Mesodermal cell (in vitro differentiated cells): ENCODE results near the gene MINDY3.

Experiments used
- H3K27ac ChIP-seq: 2 replicates; pipeline ENCODE4 v1.7.0; 2013; ENCODE audit warnings: mild to moderate bottlenecking, low read depth, low read length, moderate library complexity; ENCODE audit not compliant: severe bottlenecking
- H3K36me3 ChIP-seq: 2 replicates; pipeline ENCODE4 v1.7.1; 2013; ENCODE audit warnings: mild to moderate bottlenecking, low read length, moderate library complexity; ENCODE audit not compliant: control insufficient read depth, insufficient read depth
- H3K4me1 ChIP-seq: one replicate; pipeline ENCODE4 v1.7.1; 2013; ENCODE audit warnings: mild to moderate bottlenecking, low read length; ENCODE audit not compliant: insufficient read depth, control insufficient read depth, poor library complexity, severe bottlenecking
- H3K4me3 ChIP-seq: 2 replicates; pipeline ENCODE4 v1.7.0; 2013; ENCODE audit warnings: low read length, control low read depth, mild to moderate bottlenecking; ENCODE audit not compliant: insufficient read depth, poor library complexity, severe bottlenecking; ENCODE audit errors: extremely low read depth
- H3K9me3 ChIP-seq: 2 replicates; pipeline ENCODE4 v1.7.1; 2013; ENCODE audit warnings: mild to moderate bottlenecking, low read length, moderate library complexity; ENCODE audit not compliant: control insufficient read depth
- WGBS, 2 experiments: methylation state at CpG; one replicate each; pipeline ENCODE4 v1.1.5; 2013; ENCODE audit warnings: missing lambda C conversion rate in 2 of 2; ENCODE audit not compliant: insufficient coverage in 2 of 2; 5-methylcytosine and 5-hydroxymethylcytosine counted together

Gene MINDY3

GRCh38 chr10:15751046-15751445 lies 109.3 kb downstream of the MINDY3 start:
- no peaks in the 10 kb centered on the region for H3K4me1 ChIP-seq
- H3K4me3 ChIP-seq: no peak overlapping the region
- no peak overlapping the region for H3K27ac ChIP-seq
- H3K9me3 ChIP-seq: no peaks in the 10 kb centered on the region
- H3K36me3 ChIP-seq: no peaks in the 10 kb centered on the region
- 77% methylated on average over 3 of the region's 5 CpGs; no CpG with 5 or more reads in 1 of the 2 experiments for WGBS, 2 experiments

GRCh38 chr10:15748126-15748525 lies 112.2 kb downstream of the MINDY3 start:
- no peaks in the 10 kb centered on the region for H3K4me1 ChIP-seq
- H3K27ac ChIP-seq: no peak overlapping the region
- H3K9me3 ChIP-seq: no peaks in the 10 kb centered on the region
- WGBS, 2 experiments: 80% methylated on average over 1 of the region's 3 CpGs; no CpG with 5 or more reads in 1 of the 2 experiments
- no peak overlapping the region for H3K4me3 ChIP-seq
- no peaks in the 10 kb centered on the region for H3K36me3 ChIP-seq

GRCh38 chr10:15747632-15748031 lies 112.7 kb downstream of the MINDY3 start:
- 82 to 100% methylated on average over 2 to 3 of the region's 3 CpGs for WGBS, 2 experiments
- no peaks in the 10 kb centered on the region for H3K36me3 ChIP-seq
- no peaks in the 10 kb centered on the region for H3K4me1 ChIP-seq
- H3K27ac ChIP-seq: no peak overlapping the region
- no peak overlapping the region for H3K4me3 ChIP-seq
- no peaks in the 10 kb centered on the region for H3K9me3 ChIP-seq

GRCh38 chr10:15745751-15746150 lies 114.6 kb downstream of the MINDY3 start:
- no CpG with 5 or more reads among the region's 1 CpG for WGBS, 2 experiments
- Histone ChIP-seq H3K36me3 (no peaks in the 10 kb centered on the region), H3K9me3 (no peaks in the 10 kb centered on the region), H3K4me1 (no peaks in the 10 kb centered on the region), H3K27ac (no peak overlapping the region), H3K4me3 (no peak overlapping the region)

- H3K4me3 ChIP-seq: no peak overlapping the region
- no peaks in the 10 kb centered on the region for H3K4me1 ChIP-seq
- WGBS, 2 experiments: 38 to 78% methylated on average over 2 to 3 of the region's 7 CpGs
- H3K36me3 ChIP-seq: no peaks in the 10 kb centered on the region
- H3K9me3 ChIP-seq: no peaks in the 10 kb centered on the region
- no peak overlapping the region for H3K27ac ChIP-seq
Measured at GRCh38 chr10:15744217-15744865, 116.0 kb downstream of the MINDY3 start.

- Histone ChIP-seq H3K4me3 (no peak overlapping the region), H3K36me3 (no peaks in the 10 kb centered on the region), H3K27ac (no peak overlapping the region), H3K9me3 (no peaks in the 10 kb centered on the region), H3K4me1 (no peaks in the 10 kb centered on the region)
- WGBS, 2 experiments: 81 to 95% methylated on average over 2 of the region's 2 CpGs
Measured at GRCh38 chr10:15743443-15743842, 116.9 kb downstream of the MINDY3 start.

GRCh38 chr10:15742836-15743235 lies 117.5 kb downstream of the MINDY3 start:
- no peak overlapping the region for H3K27ac ChIP-seq
- no peaks in the 10 kb centered on the region for H3K9me3 ChIP-seq
- H3K4me1 ChIP-seq: no peaks in the 10 kb centered on the region
- H3K4me3 ChIP-seq: no peak overlapping the region
- H3K36me3 ChIP-seq: no peaks in the 10 kb centered on the region
- WGBS, 2 experiments: 93 to 100% methylated on average over 1 to 2 of the region's 3 CpGs

- Histone ChIP-seq H3K4me1 (no peaks in the 10 kb centered on the region), H3K4me3 (no peak overlapping the region), H3K36me3 (no peaks in the 10 kb centered on the region), H3K27ac (no peak overlapping the region), H3K9me3 (no peaks in the 10 kb centered on the region)
- WGBS, 2 experiments: 80 to 100% methylated on average over 1 to 2 of the region's 5 CpGs
Measured at GRCh38 chr10:15742102-15742501, 118.2 kb downstream of the MINDY3 start.

GRCh38 chr10:15741581-15741980 lies 118.7 kb downstream of the MINDY3 start:
- Histone ChIP-seq H3K9me3 (no peaks in the 10 kb centered on the region), H3K4me1 (no peaks in the 10 kb centered on the region), H3K27ac (no peak overlapping the region), H3K4me3 (no peak overlapping the region), H3K36me3 (no peaks in the 10 kb centered on the region)
- 96% methylated on average over 4 of the region's 5 CpGs; no CpG with 5 or more reads in 1 of the 2 experiments for WGBS, 2 experiments

GRCh38 chr10:15740261-15740660 lies 120.0 kb downstream of the MINDY3 start:
- H3K27ac ChIP-seq: no peak overlapping the region
- H3K4me3 ChIP-seq: no peak overlapping the region
- no peaks in the 10 kb centered on the region for H3K9me3 ChIP-seq
- H3K4me1 ChIP-seq: no peaks in the 10 kb centered on the region
- no peaks in the 10 kb centered on the region for H3K36me3 ChIP-seq
- 89 to 100% methylated on average over 3 of the region's 6 CpGs for WGBS, 2 experiments

GRCh38 chr10:15739254-15739970 lies 120.9 kb downstream of the MINDY3 start:
- Histone ChIP-seq H3K36me3 (no peaks in the 10 kb centered on the region), H3K9me3 (no peaks in the 10 kb centered on the region), H3K4me1 (no peaks in the 10 kb centered on the region), H3K27ac (no peak overlapping the region), H3K4me3 (no peak overlapping the region)
- 82 to 88% methylated on average over 3 to 5 of the region's 9 CpGs for WGBS, 2 experiments
